Colonic mucosa (tissue), 4 donors: ENCODE results near the gene INPP4A. TPM values are rescaled to one million over a fixed set of nuclear protein-coding genes. Genes with fewer than 3 reads are reported as not detected.

ENCODE experiments used
- DNase-seq: peaks from one replicate; pipeline ENCODE4 v3.0.0-alpha.2; 2020
- H3K27ac ChIP-seq: fragments of 200-600 bp; one replicate; pipeline ENCODE4 v1.8.0; 2021
- H3K27me3 ChIP-seq: fragments of 200-600 bp; one replicate; pipeline ENCODE4 v1.8.0; 2021
- H3K36me3 ChIP-seq: fragments of 200-600 bp; one replicate; pipeline ENCODE4 v1.8.0; 2021
- H3K4me1 ChIP-seq: fragments of 200-600 bp; one replicate; pipeline ENCODE4 v1.8.0; 2021; ENCODE audit warnings: mild to moderate bottlenecking
- H3K4me3 ChIP-seq: fragments of 200-600 bp; one replicate; pipeline ENCODE4 v1.8.0; 2021
- H3K9ac ChIP-seq, 2 donors: one replicate each; pipeline ENCODE4 v1.7.0; 2013; ENCODE audit warnings: control low read depth in 2 of 2, low read depth in 2 of 2, low read length in 2 of 2
- H3K9me3 ChIP-seq: fragments of 200-600 bp; one replicate; pipeline ENCODE4 v1.8.0; 2021
- CTCF ChIP-seq: fragments of 200-600 bp; IDR thresholded peaks from one replicate; pipeline ENCODE4 v1.8.0; 2022; ENCODE audit warnings: antibody characterized with exemption, mild to moderate bottlenecking
- intact Hi-C: fragments of 100-400 bp; cut with DNase I; formaldehyde crosslinking; loops from one replicate; pipeline ENCODE4 v1.14.1; 2022
- total RNA-seq, 2 donors: library from RNA; stranded (reverse); fragmentation: NEBNext Ultra II Directional in 1 of 2; extraction: Animal tissue kit (Norgen Biotek cat#: 25700) in 1 of 2; gene quantifications; one replicate each; pipeline ENCODE4 v1.2.1, GENCODE V29; 2021
- donor health status: healthy.
- donor health status: DM: no; HTN: no; CAD: no.
- donor health status: DM: no; HTN: no; CAD: no.

INPP4A gene
- total RNA-seq, 2 donors from 2014 or later = 11.5 to 17.9 TPM

GRCh38 chr2:98468621-98469236 lies 24.1 kb downstream of the INPP4A start:
- no peaks in the 10 kb centered on the region for H3K4me1 ChIP-seq
- no peak for DNase-seq
- intact Hi-C loops = no loop called here
- H3K4me3 ChIP-seq = no peak overlapping the region
- no peak overlapping the region for H3K27ac ChIP-seq
- no peak for TF ChIP-seq CTCF
- H3K9me3 ChIP-seq = no peaks in the 10 kb centered on the region
- no peak overlapping the region for H3K9ac ChIP-seq
- H3K36me3 ChIP-seq = no peaks in the 10 kb centered on the region
- no peaks in the 10 kb centered on the region for H3K27me3 ChIP-seq

GRCh38 chr2:98469862-98470544 lies 25.3 kb downstream of the INPP4A start:
- no peak for TF ChIP-seq CTCF
- Histone ChIP-seq H3K9ac (no peak overlapping the region), H3K4me3 (no peak overlapping the region), H3K27ac (no peak overlapping the region), H3K9me3 (no peaks in the 10 kb centered on the region), H3K4me1 (no peaks in the 10 kb centered on the region), H3K27me3 (no peaks in the 10 kb centered on the region), H3K36me3 (no peaks in the 10 kb centered on the region)
- intact Hi-C loops = no loop called here
- no peak for DNase-seq

- H3K9ac ChIP-seq = no peak overlapping the region
- no peak overlapping the region for H3K27ac ChIP-seq
- no peak for TF ChIP-seq CTCF
- H3K9me3 ChIP-seq = no peaks in the 10 kb centered on the region
- no peaks in the 10 kb centered on the region for H3K36me3 ChIP-seq
- intact Hi-C loops = no loop called here
- H3K4me3 ChIP-seq = no peak overlapping the region
- H3K4me1 ChIP-seq = peaks cover 2% of the 10 kb centered on the region
- no peaks in the 10 kb centered on the region for H3K27me3 ChIP-seq
- DNase-seq = no peak
Observed at GRCh38 chr2:98470851-98471255, 26.2 kb downstream of the INPP4A start.

GRCh38 chr2:98471402-98472131 lies 26.9 kb downstream of the INPP4A start:
- Histone ChIP-seq H3K27me3 (no peaks in the 10 kb centered on the region), H3K36me3 (no peaks in the 10 kb centered on the region), H3K9me3 (no peaks in the 10 kb centered on the region), H3K4me1 (peaks cover 9% of the 10 kb centered on the region), H3K27ac (no peak overlapping the region), H3K4me3 (no peak overlapping the region), H3K9ac (no peak overlapping the region)
- DNase-seq = no peak
- intact Hi-C loops = no loop called here
- TF ChIP-seq CTCF = no peak

GRCh38 chr2:98472132-98472650 lies 27.5 kb downstream of the INPP4A start:
- Histone ChIP-seq H3K27me3 (no peaks in the 10 kb centered on the region), H3K4me1 (peaks cover 11% of the 10 kb centered on the region), H3K36me3 (no peaks in the 10 kb centered on the region), H3K9me3 (no peaks in the 10 kb centered on the region), H3K9ac (peak overlapping the region in 1 of 2 donors; percentile 9), H3K4me3 (no peak overlapping the region), H3K27ac (no peak overlapping the region)
- no peak for DNase-seq
- intact Hi-C loops = no loop called here
- TF ChIP-seq CTCF = no peak
